Urinary bladder (tissue), 4 donors: ENCODE results near the gene PTGIS. TPM values are rescaled to one million over a fixed set of nuclear protein-coding genes. Genes with fewer than 3 reads are reported as not detected.
A peak's percentile ranks its signal among the peaks of the same experiment; 100 is the strongest.

Experiments
- DNase-seq: peaks from one replicate; pipeline ENCODE4 v3.0.0-alpha.2; 2015; ENCODE audit errors: extremely low spot score
- H3K27ac ChIP-seq: one replicate; pipeline ENCODE4 v1.5.1; 2013; ENCODE audit warnings: low read depth, mild to moderate bottlenecking, moderate library complexity
- H3K36me3 ChIP-seq: one replicate; pipeline ENCODE4 v1.6.1; 2013; ENCODE audit warnings: mild to moderate bottlenecking, moderate library complexity; ENCODE audit not compliant: insufficient read depth
- H3K4me1 ChIP-seq: one replicate; pipeline ENCODE4 v1.6.1; 2013; ENCODE audit warnings: mild to moderate bottlenecking, moderate library complexity; ENCODE audit not compliant: insufficient read depth
- H3K4me3 ChIP-seq: one replicate; pipeline ENCODE4 v1.5.1; 2013; ENCODE audit warnings: low read depth, low read length
- WGBS: extraction: QIAGEN DNeasy Blood & Tissue Kit; methylation state at CpG from one replicate; pipeline ENCODE4 v1.1.7; 2013; 5-methylcytosine and 5-hydroxymethylcytosine counted together
- polyA plus RNA-seq: library from polyadenylated mRNA; stranded (reverse); fragments of 200-250 nt; gene quantifications from one replicate; pipeline ENCODE4 v1.2.3, GENCODE V29; 2013
- total RNA-seq: library from RNA; depleted of rRNA; stranded (reverse); fragments of >200 nt; gene quantifications from one replicate; pipeline ENCODE4 v1.2.3, GENCODE V29; 2014
- donor health status: healthy with polysubstance abuse.
- donor health status: healthy.

Gene PTGIS
- total and polyA plus RNA-seq, 2 donors, result 118 to 142 TPM

- Histone ChIP-seq H3K36me3 (no peaks in the 10 kb centered on the region), H3K27ac (no peak overlapping the region), H3K4me1 (no peaks in the 10 kb centered on the region), H3K4me3 (no peak overlapping the region)
- DNase-seq, result no peak
- 81% methylated on average over 8 of the region's 8 CpGs for WGBS
These were observed 22.5 kb upstream of the PTGIS start for GRCh38 chr20:49590163-49591017.

- DNase-seq, result no peak
- Histone ChIP-seq H3K4me1 (peaks cover under 1% of the 10 kb centered on the region), H3K27ac (no peak overlapping the region), H3K4me3 (no peak overlapping the region), H3K36me3 (no peaks in the 10 kb centered on the region)
- WGBS, result 89% methylated on average over 6 of the region's 6 CpGs
These were observed 21.8 kb upstream of the PTGIS start for GRCh38 chr20:49589747-49590146.

GRCh38 chr20:49587111-49587570, 19.2 kb upstream of the PTGIS start:
- Histone ChIP-seq H3K4me3 (no peak overlapping the region), H3K36me3 (no peaks in the 10 kb centered on the region), H3K4me1 (peaks cover 5% of the 10 kb centered on the region), H3K27ac (no peak overlapping the region)
- WGBS, result 29% methylated on average over 10 of the region's 10 CpGs
- no peak for DNase-seq

- 86% methylated on average over 9 of the region's 9 CpGs for WGBS
- H3K4me1 ChIP-seq, result peaks cover 5% of the 10 kb centered on the region
- H3K4me3 ChIP-seq, result no peak overlapping the region
- H3K36me3 ChIP-seq, result no peaks in the 10 kb centered on the region
- H3K27ac ChIP-seq, result no peak overlapping the region
- no peak for DNase-seq
These were observed 17.8 kb upstream of the PTGIS start for GRCh38 chr20:49585585-49586245.

- no peak for DNase-seq
- Histone ChIP-seq H3K27ac (peak overlapping the region; percentile 55), H3K4me3 (no peak overlapping the region), H3K4me1 (peaks cover 7% of the 10 kb centered on the region), H3K36me3 (no peaks in the 10 kb centered on the region)
- 60% methylated on average over 14 of the region's 14 CpGs for WGBS
These were observed 16.8 kb upstream of the PTGIS start for GRCh38 chr20:49584418-49585382.

- Histone ChIP-seq H3K27ac (peak overlapping the region; percentile 27), H3K4me3 (no peak overlapping the region), H3K4me1 (peaks cover 7% of the 10 kb centered on the region), H3K36me3 (no peaks in the 10 kb centered on the region)
- WGBS, result 21% methylated on average over 12 of the region's 12 CpGs
- no peak for DNase-seq
These were observed 15.9 kb upstream of the PTGIS start for GRCh38 chr20:49583669-49584417.

- peaks cover 7% of the 10 kb centered on the region for H3K4me1 ChIP-seq
- WGBS, result 71% methylated on average over 4 of the region's 4 CpGs
- no peaks in the 10 kb centered on the region for H3K36me3 ChIP-seq
These were observed 15.4 kb upstream of the PTGIS start for GRCh38 chr20:49583343-49583668.

GRCh38 chr20:49582413-49583334, 14.7 kb upstream of the PTGIS start:
- DNase-seq, result no peak
- Histone ChIP-seq H3K27ac (no peak overlapping the region), H3K4me3 (no peak overlapping the region), H3K4me1 (peaks cover 7% of the 10 kb centered on the region), H3K36me3 (no peaks in the 10 kb centered on the region)
- WGBS, result 96% methylated on average over 10 of the region's 10 CpGs

More at GRCh38 chr20:49583343-49583668, 15.4 kb upstream of the PTGIS start:
- Histone ChIP-seq H3K27ac (no peak overlapping the region), H3K4me3 (no peak overlapping the region)
- DNase-seq, result no peak

- Histone ChIP-seq H3K36me3 (no peaks in the 10 kb centered on the region), H3K4me3 (no peak overlapping the region), H3K4me1 (peaks cover 7% of the 10 kb centered on the region), H3K27ac (no peak overlapping the region)
- WGBS, result 96% methylated on average over 1 of the region's 1 CpG
- DNase-seq, result no peak
These were observed 13.5 kb upstream of the PTGIS start for GRCh38 chr20:49581482-49581881.

- Histone ChIP-seq H3K4me1 (peaks cover 7% of the 10 kb centered on the region), H3K27ac (peak overlapping the region; percentile 57), H3K4me3 (no peak overlapping the region), H3K36me3 (no peaks in the 10 kb centered on the region)
- no peak for DNase-seq
- WGBS, result 16% methylated on average over 1 of the region's 1 CpG
These were observed 12.9 kb upstream of the PTGIS start for GRCh38 chr20:49580813-49581174.

GRCh38 chr20:49579874-49580812, 12.2 kb upstream of the PTGIS start:
- Histone ChIP-seq H3K27ac (peak overlapping the region; percentile 49), H3K4me1 (peaks cover 7% of the 10 kb centered on the region), H3K36me3 (no peaks in the 10 kb centered on the region), H3K4me3 (no peak overlapping the region)
- DNase-seq, result peak; percentile 86
- 30% methylated on average over 15 of the region's 15 CpGs for WGBS
